Measurements from ENCODE around the gene MS4A18.

DNA sequence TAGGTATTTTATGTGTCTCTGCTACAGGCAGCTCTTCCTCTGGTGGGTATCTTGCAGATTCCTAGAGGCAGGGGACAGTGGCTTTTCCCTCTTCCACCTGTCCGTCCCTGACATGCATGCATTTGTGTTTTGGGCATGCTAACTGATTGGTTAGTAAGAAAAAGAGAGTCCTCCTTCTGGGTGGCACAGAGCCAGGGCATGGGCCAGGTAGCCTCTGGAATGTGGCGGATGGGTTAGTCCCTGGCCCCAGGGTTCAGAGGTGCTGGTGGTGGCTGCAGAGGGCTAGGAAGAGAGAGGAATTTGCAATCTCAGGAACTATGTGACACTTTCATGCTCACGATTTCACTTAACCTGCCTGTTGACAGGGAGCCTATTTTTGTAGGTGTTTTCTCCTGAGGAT is 26.4 kb downstream of the MS4A18 start:
- no peak for TF ChIP-seq POLR2AphosphoS5 (IDR thresholded peaks at IDR 0.05)
- TF ChIP-seq, protein P1, sequence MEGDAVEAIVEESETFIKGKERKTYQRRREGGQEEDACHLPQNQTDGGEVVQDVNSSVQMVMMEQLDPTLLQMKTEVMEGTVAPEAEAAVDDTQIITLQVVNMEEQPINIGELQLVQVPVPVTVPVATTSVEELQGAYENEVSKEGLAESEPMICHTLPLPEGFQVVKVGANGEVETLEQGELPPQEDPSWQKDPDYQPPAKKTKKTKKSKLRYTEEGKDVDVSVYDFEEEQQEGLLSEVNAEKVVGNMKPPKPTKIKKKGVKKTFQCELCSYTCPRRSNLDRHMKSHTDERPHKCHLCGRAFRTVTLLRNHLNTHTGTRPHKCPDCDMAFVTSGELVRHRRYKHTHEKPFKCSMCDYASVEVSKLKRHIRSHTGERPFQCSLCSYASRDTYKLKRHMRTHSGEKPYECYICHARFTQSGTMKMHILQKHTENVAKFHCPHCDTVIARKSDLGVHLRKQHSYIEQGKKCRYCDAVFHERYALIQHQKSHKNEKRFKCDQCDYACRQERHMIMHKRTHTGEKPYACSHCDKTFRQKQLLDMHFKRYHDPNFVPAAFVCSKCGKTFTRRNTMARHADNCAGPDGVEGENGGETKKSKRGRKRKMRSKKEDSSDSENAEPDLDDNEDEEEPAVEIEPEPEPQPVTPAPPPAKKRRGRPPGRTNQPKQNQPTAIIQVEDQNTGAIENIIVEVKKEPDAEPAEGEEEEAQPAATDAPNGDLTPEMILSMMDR (IDR thresholded peaks at IDR 0.05): no peak
